ENCODE measurements around the gene GRAPL.
"Not testable (repeated sequence)": the region's sequence is repeated elsewhere in the genome, so short reads cannot be mapped to it uniquely, and the experiment has no call there.

The GRAPL gene
- total RNA-seq = 0 reads per million in 2 donors

DNA sequence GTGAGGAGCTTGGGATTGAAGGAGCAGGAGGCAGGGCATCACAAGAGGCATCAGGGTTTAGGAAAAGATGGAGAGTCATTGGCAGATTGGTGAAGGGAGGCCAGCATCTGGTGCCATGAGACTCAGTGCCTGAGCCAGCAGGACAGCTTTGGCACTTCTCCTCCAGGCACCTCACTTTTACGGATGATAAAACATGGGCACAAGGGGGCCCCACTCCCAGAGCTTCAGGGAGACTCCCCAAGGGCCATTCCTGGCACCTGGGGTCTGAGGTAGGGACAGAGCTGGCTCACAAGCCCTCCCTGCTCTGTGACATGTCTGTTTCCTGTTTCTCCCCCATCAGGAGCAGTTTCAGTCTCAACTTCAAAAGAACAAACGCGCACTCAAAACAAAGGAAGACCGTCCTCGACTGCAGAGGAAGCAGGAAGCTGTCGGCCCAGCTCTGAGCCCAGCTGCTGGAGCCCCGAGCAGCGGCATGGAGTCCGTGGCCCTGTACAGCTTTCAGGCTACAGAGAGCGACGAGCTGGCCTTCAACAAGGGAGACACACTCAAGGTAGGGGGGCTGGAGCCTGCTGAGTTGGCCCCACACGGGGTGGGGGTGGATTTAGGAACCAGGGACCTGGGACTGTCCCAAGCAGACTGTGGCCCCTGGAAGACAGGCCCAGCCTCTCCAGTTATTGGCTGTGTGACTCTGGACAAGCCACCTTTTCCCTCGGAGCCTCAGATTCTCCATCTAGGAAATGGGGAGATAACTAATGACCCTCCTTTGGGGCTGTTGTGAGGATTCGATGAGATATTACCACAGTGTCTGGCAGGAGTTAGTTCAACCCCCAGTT lies at the start of gene GRAPL:
TSS of gene GRAPL (plus strand) at position 442 of the 833 bp plus-strand sequence. CDS start at position 473, 31 bp downstream.
- not testable (repeated sequence) for DNase-seq

DNA sequence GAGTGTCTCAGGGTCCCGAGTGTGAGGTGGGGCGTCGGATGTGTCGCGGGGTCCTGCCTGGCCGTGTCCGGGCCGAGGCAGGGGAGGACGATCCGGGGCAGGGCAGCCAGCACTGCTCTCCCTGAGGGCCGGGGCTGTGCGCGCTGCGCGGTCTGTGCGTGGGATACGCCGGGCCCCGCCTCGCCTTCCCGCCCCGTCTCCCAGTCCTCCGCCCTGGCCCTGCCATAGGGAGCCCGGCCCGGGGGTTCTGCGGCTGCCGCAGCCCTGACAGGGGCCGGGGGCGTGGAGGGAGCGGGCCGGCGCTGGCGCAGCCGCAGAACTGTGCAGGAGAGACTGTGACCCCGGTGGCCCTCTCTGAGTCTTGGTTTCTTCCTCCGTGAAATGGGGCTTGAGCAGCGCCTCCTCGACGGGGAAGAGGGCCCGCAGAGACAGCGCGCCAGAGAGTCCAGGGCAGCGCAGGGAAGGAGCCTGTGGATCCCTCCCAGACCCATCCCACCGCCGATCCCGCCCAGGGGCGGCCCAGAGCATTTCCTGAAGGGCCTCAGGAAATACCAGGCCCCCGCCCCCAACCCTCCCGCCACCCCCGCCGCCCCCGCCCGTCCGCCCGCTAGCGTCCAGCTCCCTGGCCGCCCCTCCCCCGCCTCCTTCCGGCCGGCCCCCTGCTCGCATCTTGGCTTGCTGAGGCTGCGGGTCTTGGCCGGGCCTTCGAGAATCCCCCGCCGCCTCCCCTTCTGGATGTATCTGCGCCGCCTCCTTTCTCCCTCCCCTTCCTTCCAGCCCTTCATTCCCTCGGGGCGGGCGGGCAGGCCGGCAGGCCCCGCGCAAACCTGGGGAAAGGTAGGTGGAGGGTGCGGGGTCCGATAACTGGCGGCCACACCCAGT lies 38.3 kb upstream of the GRAPL start:
- not testable (repeated sequence) for DNase-seq

DNA sequence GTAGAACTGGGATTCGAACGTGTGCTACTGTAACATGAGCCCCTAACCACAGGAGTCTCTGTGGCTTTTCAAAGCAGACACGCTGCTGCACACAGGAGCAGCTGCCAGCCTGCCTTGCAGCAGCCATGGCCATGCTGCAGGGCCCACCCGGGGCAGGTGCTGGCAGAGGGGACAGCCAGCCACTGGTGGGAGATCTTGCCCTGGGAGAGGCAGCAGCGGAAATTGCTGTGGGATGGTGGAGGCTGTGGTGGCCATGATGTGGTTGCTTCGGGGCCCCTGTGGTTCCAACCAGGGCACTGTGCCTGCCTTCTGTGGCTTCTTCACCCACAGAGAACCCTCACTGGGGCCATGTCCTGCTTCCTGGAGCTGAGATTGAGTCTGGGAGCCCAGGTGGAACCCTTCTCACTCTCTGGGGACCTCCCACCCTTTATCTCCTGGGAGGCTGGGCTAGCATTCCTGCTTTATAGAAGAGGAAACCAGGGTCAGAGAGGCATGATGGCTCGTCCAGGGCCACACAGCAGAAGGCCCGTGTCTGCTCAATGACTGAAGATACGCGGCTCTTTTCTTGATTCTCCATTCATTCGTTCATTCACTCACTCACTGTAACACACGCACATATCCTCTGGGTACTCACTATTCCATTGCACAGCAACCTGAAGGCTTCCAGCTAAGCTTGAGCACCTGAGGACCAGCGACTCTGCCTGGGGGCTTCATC lies 37.2 kb upstream of the GRAPL start:
- DNase-seq = not testable (repeated sequence)

DNA sequence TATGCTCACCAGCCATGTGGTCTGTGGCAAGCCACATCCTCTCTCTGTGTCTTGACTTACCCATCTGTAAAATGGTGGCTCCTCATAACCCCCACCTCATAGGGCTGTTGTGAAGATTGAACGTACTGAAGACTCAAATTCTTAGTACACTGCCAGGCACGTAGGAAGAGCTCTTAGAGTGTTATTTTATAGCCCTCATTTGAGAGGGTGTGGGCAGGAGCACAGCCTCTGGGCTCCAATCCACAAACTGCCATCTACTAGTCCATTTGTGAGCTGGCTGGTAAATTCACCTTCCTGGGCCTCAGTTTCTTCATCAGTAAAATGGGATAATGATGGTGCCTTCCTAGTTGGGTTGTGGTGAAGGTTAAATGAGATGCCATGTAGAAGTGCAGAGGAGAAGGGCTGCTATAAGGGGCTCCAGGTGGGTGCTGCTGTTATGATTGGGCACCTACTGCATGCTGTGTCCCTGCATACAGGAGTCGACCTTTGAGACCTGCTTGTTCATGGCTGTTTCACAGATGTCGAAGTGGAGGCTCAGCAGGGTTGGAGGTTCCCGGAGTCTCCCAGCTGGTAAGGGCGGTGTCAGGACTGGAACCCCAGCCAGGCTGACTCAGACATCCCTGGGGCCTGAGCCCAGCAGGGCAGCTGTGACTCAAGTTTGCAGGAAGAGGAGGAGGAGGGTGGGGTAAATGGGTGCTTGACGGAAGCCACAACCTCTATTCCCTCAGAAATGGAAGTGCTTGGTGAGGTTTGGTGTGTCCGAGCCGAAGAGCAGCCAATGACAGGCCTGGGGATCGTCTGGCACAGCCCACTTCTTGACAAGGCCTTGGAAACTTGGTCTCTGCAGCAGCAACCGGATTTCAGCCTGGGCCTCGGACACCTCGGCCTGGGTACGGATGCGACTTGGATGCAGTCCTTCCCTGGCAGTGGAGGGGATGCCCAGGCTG lies 34.4 kb upstream of the GRAPL start:
- not testable (repeated sequence) for DNase-seq

DNA sequence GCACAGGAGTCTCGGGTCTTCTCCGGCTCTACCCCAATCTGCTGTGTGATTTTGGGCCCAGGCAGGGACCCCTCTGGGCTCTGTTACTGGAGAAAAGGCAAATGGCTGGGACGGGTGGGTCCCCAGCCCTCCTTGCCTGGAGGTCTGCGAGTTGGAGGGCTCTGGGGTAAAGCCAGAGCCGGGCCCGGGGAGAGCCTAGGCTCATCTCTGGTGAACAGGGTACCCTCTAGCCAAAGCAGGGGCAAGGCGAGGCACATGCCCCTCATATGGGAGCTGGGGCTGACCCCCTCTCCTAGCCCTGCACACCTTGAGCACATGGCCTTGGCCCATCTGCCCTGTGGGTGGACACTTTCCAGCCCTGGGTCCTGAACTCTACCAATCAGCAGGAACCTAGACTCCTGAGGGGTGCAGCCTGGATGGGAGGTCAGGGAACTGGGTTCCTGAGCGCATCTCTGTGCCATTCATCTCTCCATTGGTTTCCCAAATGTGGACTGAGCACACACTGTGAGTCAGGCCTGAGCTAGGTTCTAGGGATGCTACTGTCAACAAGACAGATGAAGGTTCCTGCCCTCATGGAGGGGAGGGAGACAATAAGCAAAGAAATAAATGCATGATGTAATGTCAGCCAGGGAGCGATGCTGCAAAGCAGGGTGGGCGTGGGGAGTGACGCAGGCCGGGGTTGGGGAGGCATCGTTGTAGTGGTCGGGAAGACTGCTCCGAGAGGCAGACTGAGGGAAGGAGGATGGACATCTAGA lies 33.5 kb upstream of the GRAPL start:
- not testable (repeated sequence) for DNase-seq

DNA sequence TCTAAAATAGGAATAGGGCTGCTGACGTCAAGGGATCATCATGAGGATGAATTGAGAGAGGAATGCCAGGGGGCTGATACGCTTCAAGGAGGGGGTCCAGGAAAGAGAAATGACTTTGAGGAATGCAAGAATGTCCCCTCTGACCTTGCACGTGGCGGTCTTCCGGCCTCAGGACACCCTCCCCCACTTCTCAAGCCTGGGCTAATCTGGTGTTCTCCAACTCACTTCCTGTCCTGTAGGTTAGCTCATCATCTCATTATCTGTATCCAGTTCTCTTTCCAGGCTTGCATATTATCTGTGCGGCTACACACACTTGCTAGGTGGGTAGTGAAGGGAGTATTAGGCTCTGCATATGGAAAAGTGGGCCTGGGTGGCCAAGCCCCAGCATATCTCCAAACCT lies 18.9 kb upstream of the GRAPL start:
- DNase-seq = not testable (repeated sequence)

DNA sequence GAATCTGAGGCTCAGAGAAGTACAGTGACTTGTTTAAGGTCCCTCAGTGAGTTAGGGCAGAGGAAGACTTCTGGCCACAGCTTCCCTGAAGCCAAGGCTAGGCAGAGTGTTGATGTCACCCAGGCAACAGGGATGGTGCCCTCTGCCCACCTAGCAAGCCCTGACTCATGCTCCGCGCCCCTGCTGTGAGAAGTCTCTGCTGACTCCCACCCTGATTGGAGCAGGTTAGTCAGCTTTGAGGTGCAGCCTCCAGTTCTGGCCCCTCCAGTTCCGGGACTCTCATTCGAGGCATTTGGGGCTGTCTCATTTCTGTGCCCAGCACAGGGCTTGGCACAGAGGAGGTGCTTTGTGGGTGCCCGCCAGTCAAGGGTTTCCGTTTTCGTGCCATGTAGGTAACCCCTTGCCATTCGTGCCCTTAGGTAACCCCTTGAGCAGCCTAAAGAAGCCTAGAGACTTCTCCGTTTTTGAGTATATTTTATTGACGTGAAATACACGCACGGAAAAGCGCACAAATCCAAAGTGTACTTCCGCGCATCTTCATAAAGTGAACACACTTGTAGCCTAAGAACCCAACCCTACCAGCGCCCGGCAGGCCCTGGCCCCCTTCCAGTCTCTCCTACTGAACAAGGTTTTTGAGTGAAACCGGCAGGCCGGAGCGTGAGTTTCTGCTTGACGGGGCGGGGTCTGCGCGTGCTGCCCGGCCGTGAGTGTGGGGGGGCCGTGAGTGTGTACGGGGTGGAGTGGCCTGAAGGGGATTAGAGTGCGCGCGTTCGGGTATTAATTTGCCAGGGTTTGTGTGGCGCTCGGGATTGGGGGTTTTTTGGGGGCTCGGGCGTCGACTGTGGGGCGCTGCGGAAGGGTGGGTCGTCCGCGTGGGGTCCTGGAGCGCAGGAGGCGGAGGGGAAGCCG lies 16.9 kb upstream of the GRAPL start:
- DNase-seq = not testable (repeated sequence)

DNA sequence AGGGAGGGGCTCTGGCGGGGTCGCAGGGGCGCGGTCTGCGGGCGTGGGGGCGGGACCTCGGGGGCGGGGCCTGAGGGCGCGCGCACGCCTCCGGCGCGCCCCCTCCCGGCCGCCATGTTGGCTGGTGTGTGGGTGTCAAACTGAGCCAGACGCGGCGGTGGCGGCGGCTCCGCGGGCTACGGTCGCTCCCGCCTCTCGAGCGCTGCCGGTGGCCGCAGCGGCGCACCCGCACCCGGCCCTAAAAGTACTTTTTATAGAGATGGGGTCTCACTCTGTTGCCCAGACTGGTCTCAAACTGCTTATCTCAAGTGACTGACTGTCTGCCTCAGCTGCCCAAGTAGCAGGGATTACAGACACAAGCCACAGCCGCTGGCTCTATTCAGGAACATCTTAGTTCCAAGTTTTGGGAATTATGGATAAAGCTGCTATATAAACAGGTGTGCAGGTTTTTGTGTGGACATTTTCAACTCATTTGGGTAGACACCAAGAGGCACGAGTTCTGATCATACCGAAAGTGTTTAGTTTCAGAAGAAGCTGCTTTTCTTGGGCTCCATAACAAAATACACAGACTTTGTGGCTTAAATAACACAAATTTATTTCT lies 16.2 kb upstream of the GRAPL start:
- peak; percentile 55 for DNase-seq

DNA sequence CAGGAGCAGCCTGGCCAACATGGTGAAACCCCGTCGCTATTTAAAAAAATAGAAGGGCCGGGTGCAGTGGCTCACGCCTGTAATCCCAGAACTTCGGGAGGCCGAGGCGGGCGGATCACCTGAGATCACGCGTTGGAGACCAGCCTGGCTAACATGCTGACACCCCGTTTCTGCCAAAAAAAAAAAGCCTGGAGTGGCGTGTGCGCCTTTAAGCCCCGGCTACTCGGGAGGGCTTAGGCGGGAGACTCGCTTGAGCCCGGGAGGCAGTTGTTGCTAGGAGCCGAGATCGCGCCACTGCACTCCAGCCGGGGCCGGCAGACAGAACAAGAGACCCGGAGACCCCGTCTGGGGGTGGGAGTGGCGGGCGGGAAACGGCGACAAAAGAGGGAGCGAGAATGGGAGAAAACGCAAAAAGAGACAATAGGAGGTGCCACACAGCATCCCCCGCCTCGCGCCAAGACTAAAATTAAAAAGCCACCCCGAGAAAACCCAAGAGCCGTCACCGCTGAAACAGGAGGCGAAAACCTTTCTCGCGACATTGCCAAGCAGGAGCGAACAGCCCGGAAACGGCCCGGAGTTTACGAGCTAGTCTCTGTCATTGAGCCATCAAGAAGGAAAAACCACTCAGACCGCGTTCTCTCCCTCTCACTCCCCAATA lies 15.5 kb upstream of the GRAPL start:
- DNase-seq = peak; percentile 18

DNA sequence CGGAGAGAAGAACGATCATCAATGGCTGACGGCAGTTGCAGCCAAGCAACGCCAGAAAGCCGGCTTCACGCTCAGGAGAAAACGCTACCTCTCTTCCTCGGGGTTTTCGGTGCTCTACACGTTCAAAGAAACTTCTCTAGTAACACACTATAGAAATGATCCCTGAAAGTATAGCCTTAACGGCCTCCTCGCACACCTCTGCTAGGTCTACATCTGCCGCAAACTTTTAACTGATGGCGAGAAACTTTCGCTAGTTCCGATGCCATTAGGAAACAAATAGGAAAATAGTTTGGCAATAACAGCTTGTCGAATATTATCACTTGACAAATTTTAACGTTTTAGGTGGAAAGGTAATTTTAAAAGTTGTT lies 14.9 kb upstream of the GRAPL start:
- not testable (repeated sequence) for DNase-seq

DNA sequence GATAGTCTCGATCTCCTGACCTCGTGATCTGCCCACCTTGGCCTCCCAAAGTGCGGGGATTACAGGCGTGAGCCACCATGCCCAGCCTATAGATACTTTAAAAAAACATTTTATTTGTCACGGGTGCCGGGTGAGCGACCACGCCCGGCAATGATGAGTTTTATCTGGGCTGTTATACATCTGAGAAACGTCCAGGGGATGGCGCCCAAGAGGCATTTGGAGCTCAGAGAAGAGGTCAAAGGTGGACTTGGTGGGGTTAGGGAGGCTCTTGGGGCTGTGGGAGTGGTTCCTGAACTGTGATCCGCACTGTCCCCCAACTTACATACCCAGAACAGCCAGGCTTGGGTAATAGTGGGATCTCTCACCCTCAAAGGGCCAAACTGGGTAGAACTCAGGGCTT lies 8.7 kb upstream of the GRAPL start:
- DNase-seq = not testable (repeated sequence)

DNA sequence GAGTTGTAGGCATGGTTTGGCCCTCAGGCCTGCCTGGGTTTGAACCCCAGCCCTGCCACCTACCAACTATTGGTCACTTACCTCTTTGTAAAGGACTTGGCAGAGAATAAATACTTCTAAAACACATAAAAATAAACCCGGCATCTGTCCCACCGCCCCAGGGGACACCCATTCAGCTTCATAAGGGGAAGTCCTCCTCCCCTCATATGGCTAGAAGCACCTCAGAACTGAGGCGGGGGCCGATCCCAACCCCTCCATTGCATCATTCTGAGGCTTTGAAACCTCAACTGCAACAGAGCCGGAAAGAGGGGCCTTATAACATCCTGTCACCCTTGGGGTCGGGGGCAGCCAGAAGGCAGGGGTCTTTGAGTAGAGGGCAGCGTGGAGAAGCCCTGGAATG lies 2.1 kb upstream of the GRAPL start:
- DNase-seq = not testable (repeated sequence)

DNA sequence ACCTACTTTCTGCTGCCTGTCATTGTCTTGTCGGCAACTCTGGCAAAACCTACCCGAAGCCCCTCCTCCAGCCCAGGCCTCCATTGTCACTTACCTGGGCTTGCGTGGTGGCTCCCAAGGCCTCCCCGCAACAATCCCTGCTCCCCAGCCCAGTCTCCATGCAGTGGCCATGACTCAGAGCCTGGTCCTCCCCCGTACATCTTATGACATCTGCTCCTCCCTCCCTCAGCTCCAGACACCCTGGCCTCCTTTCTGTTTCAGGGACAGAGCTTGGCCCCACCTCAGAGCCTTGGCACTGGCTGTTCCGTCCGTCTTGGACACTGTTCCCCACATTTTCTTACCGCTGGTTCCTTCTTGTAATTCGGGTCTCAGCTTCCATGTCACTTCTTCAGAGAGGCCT lies 2.1 kb downstream of the GRAPL start:
- DNase-seq = not testable (repeated sequence)

DNA sequence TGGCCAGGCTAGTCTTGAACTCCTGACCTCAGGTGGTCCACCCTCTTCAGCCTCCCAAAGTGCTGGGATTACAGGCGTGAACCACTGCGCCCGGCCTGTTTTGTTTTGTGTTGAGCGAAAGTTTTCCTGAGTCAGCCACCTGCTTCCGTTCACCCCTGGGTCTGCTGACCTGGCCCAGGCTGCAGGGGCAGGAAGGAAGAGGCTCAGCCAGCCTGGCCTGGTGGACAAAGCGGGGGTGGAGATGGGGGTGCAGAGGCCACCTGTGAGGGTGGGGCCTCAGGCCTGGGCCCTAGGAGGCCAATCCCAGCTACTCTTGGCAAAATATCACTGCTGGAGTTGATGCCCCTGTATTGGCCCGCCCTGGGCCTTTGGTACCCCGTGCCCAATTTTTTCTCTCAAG lies 3.7 kb downstream of the GRAPL start:
- not testable (repeated sequence) for DNase-seq

DNA sequence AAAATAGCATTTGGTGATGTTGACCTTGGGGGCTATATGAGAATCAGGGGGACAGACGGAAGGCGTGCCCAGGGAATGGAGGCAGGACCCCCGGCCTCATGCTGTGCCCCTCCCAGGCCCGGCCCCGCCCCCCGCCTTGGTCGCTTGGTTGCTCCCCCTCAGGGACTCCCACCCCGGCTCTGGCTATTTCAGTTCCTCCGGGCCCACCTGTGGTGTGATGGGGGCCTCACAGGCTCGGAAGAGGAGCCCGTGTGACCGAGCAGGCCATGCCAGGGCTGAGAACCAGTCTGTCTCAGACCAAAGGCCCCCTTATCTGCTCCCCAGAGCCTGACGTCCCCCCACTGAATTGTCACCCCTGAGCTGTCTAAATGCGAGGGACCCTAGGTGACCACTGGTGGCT lies 4.4 kb downstream of the GRAPL start:
- DNase-seq = not testable (repeated sequence)

DNA sequence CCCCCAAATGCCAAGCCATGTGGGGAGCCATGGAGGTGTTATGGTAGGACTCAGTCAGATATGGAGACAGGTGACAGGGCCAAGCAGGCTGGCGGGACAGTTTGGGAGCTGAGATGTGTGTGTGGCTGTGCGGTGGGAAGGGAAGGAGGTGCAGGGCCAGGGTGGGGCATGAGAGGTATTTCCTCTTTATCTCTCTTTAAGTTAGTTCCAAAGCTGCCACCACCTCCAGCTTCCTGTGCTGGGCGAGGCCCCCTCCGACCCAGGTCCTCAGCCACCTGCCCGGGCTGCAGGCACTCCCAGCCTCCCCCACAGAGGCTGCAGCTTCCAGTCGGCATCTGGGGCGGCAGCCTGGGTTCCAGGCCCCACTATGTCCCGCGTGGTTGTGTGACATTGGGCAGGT lies 6.4 kb downstream of the GRAPL start:
- DNase-seq = not testable (repeated sequence)

DNA sequence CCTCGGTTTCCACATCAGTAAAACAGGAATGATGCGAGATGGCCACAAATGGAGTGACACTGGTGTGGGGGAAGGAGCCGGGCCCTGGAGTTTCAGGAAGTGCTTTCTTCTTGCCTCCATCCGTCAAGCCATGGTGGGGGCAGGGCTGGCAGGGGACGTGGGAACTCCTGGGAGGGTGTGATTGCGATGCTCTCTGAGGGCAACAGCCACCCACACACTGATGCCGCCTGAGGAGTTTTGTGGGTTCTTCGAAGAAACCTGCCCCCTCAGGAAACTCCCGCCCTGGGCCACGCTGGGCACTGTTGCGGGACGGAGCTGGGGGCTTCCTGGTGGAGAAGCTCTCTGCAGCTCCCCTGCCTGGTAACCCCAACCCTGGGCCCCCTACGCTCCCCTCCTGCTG lies 8.0 kb downstream of the GRAPL start:
- DNase-seq = not testable (repeated sequence)

DNA sequence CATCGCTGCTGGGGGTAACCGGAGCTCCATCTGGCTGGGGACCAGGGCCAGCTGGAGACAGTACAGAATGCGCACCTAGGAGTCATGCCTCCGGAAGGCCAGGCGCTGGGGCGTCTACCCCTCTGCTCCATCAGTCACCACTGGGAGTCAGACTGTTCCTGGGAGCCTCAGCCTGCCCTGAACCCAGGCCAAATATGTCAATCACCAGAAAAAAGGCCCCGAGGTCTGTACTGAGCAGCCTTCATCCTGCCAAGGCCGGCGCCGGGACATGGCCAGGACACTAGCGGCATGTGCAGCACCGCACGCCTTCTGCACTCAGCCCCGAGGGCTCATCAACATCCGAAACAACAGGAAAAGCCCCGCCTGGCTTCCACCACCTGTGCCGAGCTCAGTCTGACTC lies 8.7 kb downstream of the GRAPL start:
- DNase-seq = not testable (repeated sequence)

DNA sequence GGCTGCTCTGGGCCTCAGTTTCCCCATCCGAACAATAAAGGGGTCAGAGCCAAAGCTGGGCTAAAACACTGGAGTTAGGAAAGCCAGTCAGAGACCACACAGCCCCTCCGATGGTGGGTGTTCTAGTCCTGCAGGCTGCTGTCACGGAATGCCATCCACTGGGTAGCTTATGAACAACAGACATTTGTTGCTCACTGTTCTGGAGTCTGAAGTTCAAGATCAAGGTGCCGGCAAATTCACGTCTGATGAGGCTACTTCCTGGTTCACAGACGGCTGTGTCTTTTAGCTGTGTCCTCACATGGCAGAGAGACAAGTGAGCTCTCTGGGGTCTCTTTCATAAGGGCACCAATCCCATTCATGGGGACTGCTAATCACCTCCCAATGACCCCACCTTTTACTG lies 9.2 kb downstream of the GRAPL start:
- not testable (repeated sequence) for DNase-seq

Measured in T-helper 9 cell (primary cell).